NT2/D1 (cell line): ENCODE results near the gene ACTG2.

Source experiments
- DNase-seq: peaks from one replicate; pipeline ENCODE4 v3.0.0-alpha.2; 2011; ENCODE audit warnings: low read depth, low spot score
- H3K27me3 ChIP-seq: 2 replicates; pipeline ENCODE4 v1.6.0; 2011; ENCODE audit warnings: mild to moderate bottlenecking; ENCODE audit not compliant: insufficient read length, insufficient read depth
- H3K36me3 ChIP-seq: 2 replicates; pipeline ENCODE4 v1.6.1; 2011; ENCODE audit warnings: mild to moderate bottlenecking, low read length, mixed read lengths; ENCODE audit not compliant: insufficient read depth, insufficient read length
- H3K4me1 ChIP-seq: 2 replicates; pipeline ENCODE4 v1.5.1; 2011; ENCODE audit not compliant: insufficient read depth, insufficient read length
- H3K4me3 ChIP-seq: 2 replicates; pipeline ENCODE4 v1.5.1; 2011; ENCODE audit warnings: low read depth; ENCODE audit not compliant: insufficient read length
- H3K9ac ChIP-seq: 2 replicates; pipeline ENCODE4 v1.6.0; 2011; ENCODE audit warnings: low read depth; ENCODE audit not compliant: insufficient read length
- H3K9me3 ChIP-seq: 2 replicates; pipeline ENCODE4 v1.5.1; 2011; ENCODE audit warnings: mild to moderate bottlenecking, low read length; ENCODE audit not compliant: insufficient read depth
- SUZ12 ChIP-seq: IDR thresholded peaks from 2 replicates; pipeline ENCODE4 v1.6.1; 2011; ENCODE audit not compliant: insufficient read length, insufficient read depth; ENCODE audit errors: extremely low read depth
- YY1 ChIP-seq: IDR thresholded peaks from 2 replicates; pipeline ENCODE4 v1.6.1; 2011; ENCODE audit not compliant: insufficient read length, insufficient read depth
- ZNF274 ChIP-seq: IDR thresholded peaks from 2 replicates; pipeline ENCODE4 v1.6.1; 2011; ENCODE audit warnings: mild to moderate bottlenecking, low read depth, low read length

Gene ACTG2

GRCh38 chr2:73907840-73908452, 15.1 kb downstream of the ACTG2 start:
- Histone ChIP-seq H3K4me3 (no peak overlapping the region), H3K4me1 (no peaks in the 10 kb centered on the region), H3K9me3 (no peaks in the 10 kb centered on the region), H3K9ac (no peak overlapping the region), H3K27me3 (no peaks in the 10 kb centered on the region), H3K36me3 (no peaks in the 10 kb centered on the region)
- peak; percentile 30 for DNase-seq
- TF ChIP-seq YY1 (no peak), ZNF274 (no peak), SUZ12 (no peak)

- H3K36me3 ChIP-seq: no peaks in the 10 kb centered on the region
- TF ChIP-seq SUZ12: no peak
- TF ChIP-seq YY1: no peak
- TF ChIP-seq ZNF274: no peak
- DNase-seq: no peak
Observed at GRCh38 chr2:73908689-73909652, 16.2 kb downstream of the ACTG2 start.

DNA sequence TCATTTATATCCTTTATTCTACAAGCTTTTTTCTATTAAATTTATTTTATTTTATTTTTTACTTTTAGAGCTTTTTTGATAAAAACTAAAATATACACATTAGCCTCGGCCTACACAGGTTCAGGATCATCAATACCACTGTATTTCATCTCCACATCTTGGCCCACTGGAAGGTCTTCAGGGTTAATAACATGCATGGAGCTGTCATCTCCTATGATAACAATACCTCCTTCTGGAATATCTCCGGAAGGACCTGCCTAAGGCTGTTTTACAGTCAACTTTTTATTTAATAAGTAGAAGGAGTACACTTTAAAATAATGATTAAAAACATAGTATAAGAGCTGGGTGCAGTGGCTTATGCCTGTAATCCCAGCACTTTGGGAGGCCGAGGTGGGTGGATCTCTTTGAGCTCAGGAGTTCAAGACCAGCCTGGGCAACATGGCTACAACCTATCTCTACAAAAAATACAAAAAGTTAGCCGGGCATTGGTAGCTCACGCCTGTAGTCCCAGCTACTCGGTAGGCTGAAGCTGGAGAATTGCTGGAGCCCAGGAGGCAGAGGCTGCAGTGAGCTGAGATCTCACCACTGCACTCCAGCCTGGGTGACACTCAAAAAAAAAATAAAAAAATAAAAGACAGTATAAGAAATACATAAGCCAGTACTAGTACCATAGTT, 18.2 kb downstream of the ACTG2 start:
- no peak for TF ChIP-seq ZNF274
- no peak for TF ChIP-seq YY1
- no peak for TF ChIP-seq SUZ12
- Histone ChIP-seq H3K9ac (no peak overlapping the region), H3K4me3 (no peak overlapping the region), H3K36me3 (no peaks in the 10 kb centered on the region), H3K4me1 (no peaks in the 10 kb centered on the region), H3K27me3 (no peaks in the 10 kb centered on the region), H3K9me3 (no peaks in the 10 kb centered on the region)
- no peak for DNase-seq

More at GRCh38 chr2:73908689-73909652, 16.2 kb downstream of the ACTG2 start:
- no peaks in the 10 kb centered on the region for H3K4me1 ChIP-seq
- H3K9me3 ChIP-seq: no peaks in the 10 kb centered on the region
- H3K9ac ChIP-seq: no peak overlapping the region
- H3K27me3 ChIP-seq: no peaks in the 10 kb centered on the region
- H3K4me3 ChIP-seq: no peak overlapping the region

DNA sequence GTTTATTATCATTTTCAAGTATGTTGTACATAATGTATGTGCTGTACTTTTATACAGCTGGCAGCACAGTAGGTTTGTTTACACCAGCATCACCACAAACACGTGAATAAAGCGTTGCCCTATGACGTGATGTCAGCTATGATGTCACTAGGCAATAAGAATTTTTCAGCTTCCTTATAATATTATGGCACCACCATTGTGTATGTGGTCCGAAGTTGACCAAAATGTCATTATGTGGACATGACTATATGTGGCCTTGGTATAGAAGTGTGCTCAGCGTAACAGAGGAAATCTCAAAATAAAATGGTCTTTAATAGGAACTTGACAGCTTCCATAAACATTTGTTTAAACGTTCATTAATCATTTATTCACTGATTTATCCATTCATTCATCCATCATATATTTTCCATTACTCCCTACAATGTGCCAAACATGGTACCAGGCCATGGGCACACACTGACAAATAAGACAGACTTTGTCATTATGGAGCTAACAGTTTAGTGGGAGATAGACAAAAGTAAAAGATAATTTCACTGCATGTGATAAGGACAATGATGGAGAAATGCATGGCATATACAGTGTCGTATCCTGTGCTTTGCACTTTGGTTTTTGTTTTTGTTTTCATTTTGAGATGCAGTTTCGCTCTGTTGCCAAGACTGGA, 18.9 kb downstream of the ACTG2 start:
- no peak overlapping the region for H3K9ac ChIP-seq
- no peaks in the 10 kb centered on the region for H3K27me3 ChIP-seq
- no peaks in the 10 kb centered on the region for H3K36me3 ChIP-seq
- H3K4me1 ChIP-seq: no peaks in the 10 kb centered on the region
- no peak overlapping the region for H3K4me3 ChIP-seq
- no peak for DNase-seq
- no peak for TF ChIP-seq ZNF274
- TF ChIP-seq YY1: no peak
- no peak for TF ChIP-seq SUZ12
- H3K9me3 ChIP-seq: no peaks in the 10 kb centered on the region

DNA sequence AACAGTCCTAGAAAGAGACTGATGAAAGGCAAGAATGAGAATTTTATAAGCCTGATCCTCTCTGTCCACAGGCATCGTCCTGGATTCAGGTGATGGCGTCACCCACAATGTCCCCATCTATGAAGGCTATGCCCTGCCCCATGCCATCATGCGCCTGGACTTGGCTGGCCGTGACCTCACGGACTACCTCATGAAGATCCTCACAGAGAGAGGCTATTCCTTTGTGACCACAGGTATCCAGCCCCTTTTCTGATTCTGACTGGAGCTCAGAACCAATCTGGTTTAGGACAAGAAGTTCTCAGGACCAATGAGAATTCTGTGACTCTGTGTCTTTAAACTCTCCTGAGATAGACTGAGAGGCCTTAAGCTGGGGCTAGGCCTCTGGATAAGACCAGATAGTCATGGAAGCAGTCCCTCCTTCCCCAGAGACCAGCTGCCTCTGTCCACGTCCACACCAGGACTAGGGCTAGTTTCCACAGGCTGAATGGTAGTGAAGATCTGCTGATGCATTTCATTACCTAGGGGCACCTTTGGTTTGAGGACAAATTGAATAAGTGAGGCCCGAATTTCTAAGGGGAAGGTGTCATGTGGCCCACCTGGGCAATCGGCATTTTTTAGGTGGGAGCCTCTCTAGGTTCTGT, 20.7 kb downstream of the ACTG2 start:
- TF ChIP-seq ZNF274: no peak
- no peak for TF ChIP-seq YY1
- TF ChIP-seq SUZ12: no peak
- Histone ChIP-seq H3K36me3 (no peaks in the 10 kb centered on the region), H3K4me3 (no peak overlapping the region), H3K9me3 (no peaks in the 10 kb centered on the region), H3K4me1 (no peaks in the 10 kb centered on the region), H3K27me3 (no peaks in the 10 kb centered on the region), H3K9ac (no peak overlapping the region)
- no peak for DNase-seq

DNA sequence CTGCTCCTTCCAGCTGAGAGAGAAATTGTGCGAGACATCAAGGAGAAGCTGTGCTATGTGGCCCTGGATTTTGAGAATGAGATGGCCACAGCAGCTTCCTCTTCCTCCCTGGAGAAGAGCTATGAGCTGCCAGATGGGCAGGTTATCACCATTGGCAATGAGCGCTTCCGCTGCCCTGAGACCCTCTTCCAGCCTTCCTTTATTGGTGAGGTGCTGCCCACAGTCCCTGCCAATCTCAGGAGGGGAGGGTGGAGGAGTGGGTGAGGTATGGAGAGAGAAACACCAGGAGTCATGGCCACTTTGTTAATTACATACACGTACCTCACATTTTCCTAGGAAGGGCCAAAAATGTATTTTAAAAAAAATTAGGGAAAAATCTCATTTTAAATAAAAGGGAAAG, 21.9 kb downstream of the ACTG2 start:
- Histone ChIP-seq H3K9ac (no peak overlapping the region), H3K4me1 (no peaks in the 10 kb centered on the region), H3K36me3 (no peaks in the 10 kb centered on the region), H3K4me3 (no peak overlapping the region), H3K9me3 (no peaks in the 10 kb centered on the region), H3K27me3 (no peaks in the 10 kb centered on the region)
- no peak for DNase-seq
- no peak for TF ChIP-seq SUZ12
- no peak for TF ChIP-seq ZNF274
- no peak for TF ChIP-seq YY1
